HG03103 (cell line): ENCODE measurements around the gene ITGA1.
"Not testable (repeated sequence)": the region's sequence is repeated elsewhere in the genome, so short reads cannot be mapped to it uniquely, and the experiment has no call there.

Experiments
- ATAC-seq: cut with Tn5 transposase; IDR thresholded peaks from one replicate; pipeline ENCODE4 v1.9.1; 2021; ENCODE audit warnings: low read depth; ENCODE audit not compliant: unreplicated experiment

Gene ITGA1

GRCh38 chr5:52787600-52788504, at the start of gene ITGA1, which contains the start of gene PELO:
TSS of gene ITGA1 (plus strand) at chr5:52787916. CDS start at chr5:52788354, 438 bp downstream.
TSS of gene PELO (plus strand) at chr5:52787916. CDS start at chr5:52800395, 12,479 bp downstream.
- ATAC-seq: peak; percentile 52

DNA sequence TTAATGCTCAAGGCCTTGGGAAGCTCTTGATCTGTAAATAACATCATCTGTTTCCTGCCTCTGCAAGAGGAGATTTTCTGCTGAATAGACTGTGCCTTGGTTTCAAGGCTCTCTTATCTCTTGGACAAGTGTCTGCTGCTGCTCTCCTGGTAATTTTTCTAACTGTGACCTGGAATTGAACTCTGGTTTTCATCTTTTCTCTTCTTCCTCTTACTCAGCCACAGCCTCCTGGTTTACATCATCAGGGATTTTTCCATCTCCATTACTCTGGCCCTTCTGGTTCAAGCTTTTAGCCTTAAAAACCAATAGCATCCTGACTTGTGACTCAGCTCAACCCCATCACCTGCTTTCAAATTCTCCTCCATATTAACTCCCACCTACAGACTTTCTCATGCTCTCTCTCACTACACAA, 49.6 kb upstream of the ITGA1 start:
- ATAC-seq: no peak

DNA sequence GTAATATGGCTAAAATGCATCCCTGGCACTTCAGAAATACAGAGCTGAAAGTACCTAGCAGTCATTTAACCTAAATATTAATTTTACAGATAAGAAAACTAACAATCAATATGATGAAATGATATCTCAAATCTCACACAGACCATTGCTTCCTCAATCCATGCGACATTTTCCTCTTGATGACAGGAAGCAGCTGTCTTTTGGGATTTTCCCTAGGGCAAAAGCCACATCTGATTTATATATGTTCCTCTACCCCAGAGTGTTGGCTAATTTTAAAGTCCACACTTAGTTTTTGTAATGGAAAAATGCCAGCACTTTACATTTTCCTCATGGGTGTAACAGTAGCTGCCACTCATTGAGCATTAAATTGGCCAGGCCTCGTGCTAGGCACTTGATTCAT, 47.7 kb upstream of the ITGA1 start:
- no peak for ATAC-seq

DNA sequence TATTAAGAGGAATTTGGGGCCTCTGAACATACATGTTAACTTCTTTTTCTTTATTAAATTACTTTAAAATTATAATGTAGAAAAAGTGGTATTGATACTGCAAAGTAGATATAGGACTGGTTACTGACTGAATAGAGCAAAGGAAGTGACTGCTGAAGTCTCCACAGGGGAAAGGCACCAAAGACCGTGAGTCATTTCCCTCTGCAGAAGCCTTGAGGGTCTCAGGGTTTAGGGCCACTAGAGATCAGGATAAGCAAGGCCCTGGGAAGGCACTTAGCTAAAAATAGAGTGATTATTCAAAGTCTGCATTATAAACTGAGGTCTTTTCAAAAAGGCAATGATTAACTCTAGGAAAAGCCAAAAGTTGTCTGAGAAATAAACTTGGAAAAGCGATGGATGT, 44.7 kb upstream of the ITGA1 start:
- no peak for ATAC-seq

DNA sequence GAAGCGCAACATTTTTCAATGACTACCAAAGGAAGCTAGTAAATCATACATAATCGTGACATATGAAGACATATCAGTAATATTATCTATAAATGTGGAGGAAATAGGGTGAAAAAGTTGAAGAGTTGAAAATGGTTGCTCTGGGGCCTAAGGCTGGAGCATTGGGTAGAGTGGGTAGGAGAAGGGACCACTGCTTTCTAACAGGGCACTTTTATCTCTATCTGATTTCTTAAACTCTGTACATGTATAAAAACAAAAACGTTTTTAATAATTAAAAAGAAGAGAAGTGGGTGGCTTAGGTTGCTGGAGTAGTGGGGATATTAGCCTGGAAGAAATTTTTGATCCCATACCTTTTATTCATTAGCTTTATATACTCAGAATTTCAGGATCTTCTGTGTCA, 44.2 kb upstream of the ITGA1 start:
- no peak for ATAC-seq

- peak; percentile 60 for ATAC-seq
These were observed 43.7 kb upstream of the ITGA1 start for GRCh38 chr5:52743970-52744369.

DNA sequence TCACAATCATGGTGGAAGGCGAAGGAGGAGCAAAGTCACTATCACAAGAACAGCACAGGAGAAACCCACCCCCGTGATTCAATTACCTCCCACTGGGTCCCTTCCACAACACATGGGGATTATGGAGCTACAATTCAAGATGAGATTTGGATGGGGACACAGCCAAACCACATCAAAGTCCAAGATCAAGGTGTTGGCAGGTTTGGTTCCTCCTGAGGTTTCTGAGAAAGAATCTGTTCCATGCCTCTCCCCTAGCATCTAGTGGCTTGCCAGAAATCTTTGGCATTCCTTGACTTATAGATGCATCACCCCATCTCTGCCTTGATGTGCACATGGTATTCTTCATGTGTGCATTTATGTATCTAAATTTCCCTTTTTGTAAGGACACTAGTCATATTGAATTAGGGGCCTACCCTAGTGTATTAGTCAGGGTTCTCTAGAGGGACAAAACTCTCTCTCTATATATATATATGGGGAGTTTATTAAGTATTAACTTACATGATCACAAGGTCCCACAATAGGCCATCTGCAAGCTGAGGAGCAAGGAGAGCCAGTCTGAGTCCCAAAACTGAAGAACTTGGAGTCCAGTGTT, 42.8 kb upstream of the ITGA1 start:
- ATAC-seq: not testable (repeated sequence)

GRCh38 chr5:52746539-52746938, 41.2 kb upstream of the ITGA1 start:
- ATAC-seq: no peak

DNA sequence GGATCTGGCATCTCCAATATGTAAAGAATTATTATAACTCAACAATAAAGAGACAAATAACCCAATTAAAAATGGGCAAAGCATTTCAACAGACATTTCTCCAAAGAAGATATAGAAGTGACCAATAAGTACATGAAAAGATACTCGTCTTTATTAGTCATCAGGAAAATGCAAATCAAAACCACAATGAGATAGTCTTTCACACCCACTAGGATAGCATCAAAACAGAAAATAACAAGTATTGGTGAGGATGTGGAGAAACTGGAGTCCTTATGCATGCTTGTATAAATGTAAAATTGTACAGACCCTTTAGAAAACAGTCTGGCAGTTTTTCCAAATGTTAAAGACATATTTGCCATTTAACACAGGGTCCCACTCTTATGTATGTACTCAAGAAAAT, 39.1 kb upstream of the ITGA1 start:
- ATAC-seq: peak; percentile 47

GRCh38 chr5:52749666-52750065, 38.0 kb upstream of the ITGA1 start:
- no peak for ATAC-seq

DNA sequence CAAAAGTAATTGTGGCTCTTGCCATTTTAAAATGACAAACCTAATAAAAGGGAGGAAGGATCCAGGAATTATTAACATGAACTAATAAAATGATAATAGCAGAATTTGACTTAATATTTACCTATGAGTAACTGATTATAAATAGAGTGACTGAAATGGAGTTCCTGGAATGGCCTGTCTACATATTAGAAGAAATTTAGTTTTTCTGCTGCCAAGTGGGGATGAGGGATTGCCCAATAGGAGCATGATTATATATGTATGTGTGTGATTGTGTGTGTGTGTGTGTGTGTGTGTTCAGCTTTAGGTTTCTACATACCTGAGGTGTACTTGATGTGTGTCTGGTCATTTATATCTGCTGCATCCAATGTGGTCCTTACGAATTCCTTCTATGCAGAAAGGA, 36.6 kb upstream of the ITGA1 start:
- no peak for ATAC-seq

DNA sequence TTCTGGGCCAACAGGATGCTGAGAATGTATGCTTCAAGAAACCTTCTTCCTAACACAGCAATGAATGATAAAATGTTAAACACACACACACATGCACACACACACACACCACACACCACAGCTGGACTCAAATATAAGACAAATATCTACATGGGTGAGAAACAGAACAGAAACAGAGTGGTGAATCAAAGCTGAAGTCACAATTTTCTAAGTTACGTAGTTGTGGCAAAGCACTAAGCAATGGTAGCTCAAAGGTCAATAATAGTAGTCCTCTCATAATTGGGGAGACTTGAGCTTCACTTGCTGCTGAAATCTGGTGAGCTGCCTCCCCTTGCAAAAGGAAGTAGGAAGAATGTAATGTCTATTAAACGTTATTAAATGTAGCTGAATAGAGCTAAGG, 33.7 kb upstream of the ITGA1 start:
- ATAC-seq: no peak

DNA sequence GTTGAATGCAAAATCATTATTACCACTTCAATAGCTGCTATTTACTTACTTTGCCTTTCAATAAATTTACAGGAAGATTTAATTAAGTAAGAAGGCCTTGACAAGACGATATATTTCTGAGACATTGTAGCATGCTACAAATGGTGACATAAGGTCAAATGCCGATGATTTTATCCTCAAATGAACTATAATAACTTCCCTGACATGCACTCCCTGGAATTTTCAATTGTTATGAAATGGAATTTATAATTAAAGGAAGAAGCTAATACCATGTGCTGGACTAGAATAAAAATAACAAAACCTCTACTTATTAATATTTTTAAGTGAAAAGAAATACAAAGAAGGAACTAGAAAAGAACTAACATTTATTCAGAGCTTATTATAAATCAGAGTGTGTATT, 30.2 kb upstream of the ITGA1 start:
- ATAC-seq: no peak

GRCh38 chr5:52758014-52758413, 29.7 kb upstream of the ITGA1 start:
- ATAC-seq: no peak

- no peak for ATAC-seq
These were observed 28.4 kb upstream of the ITGA1 start for GRCh38 chr5:52759331-52759730.

DNA sequence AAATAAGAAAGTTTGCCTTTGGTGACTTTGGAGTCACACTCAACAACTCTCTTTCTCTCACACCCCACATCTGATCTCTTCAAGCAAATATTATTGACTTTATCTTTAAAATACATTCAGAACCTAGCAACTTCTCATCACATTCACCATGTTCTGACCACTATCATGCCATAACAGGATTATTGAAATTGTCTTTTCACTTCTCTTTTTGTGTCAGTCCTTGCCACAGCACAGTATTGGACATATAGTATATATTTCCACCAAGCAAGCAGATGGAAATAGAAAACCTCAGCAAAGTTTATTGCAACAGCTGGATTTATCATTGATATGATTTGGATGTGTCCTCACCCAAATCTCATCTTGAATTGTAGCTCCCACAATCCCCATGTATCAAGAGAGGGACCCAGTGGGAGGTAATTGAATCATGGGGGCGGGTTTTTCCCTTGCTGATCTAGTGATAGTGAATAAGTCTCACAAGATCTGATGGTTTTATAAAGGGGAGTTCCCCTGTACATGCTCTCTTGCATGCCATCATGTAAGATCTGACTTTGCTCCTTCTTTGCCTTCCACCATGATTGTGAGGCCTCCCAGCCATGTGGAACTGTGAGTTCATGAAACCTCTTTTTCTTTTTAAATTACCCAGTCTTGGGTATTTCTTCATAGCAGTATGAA, 26.9 kb upstream of the ITGA1 start:
- no peak for ATAC-seq

- ATAC-seq: no peak
These were observed 20.4 kb upstream of the ITGA1 start for GRCh38 chr5:52767217-52767743.

DNA sequence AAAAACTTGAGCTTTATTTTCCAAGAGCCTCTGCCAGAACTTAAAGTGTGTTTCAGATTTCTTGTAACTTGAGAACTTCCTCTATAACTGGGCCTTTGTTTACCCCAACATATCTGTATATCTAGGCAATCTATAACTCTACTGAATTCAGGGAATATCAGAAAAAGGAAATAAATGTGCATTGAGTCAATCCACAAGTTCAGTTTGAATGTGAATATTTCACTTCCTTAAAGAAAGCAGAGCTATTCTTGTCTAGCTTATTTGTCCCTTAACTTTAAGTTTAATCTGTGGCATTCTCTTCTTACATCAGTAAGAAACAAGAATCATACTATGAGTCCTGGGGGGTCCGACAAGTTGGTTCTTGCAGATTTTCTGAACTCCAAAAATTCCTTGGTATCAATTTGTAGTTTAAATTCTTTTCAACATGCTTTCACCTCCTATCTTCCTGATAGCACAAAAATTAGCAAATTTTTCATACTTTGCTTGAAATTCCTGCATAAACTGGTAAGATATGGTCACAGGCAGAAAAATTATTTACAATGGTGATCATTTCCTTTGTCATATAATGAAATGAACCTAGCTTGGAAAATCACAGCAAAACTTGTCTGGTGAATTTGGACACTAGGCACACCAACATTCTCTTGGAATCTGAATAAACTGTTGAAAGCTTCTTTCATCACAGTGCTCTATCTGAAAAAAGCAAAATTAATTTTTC, 19.8 kb upstream of the ITGA1 start:
- peak; percentile 45 for ATAC-seq

- ATAC-seq: no peak
These were observed 18.7 kb upstream of the ITGA1 start for GRCh38 chr5:52769061-52769460.

DNA sequence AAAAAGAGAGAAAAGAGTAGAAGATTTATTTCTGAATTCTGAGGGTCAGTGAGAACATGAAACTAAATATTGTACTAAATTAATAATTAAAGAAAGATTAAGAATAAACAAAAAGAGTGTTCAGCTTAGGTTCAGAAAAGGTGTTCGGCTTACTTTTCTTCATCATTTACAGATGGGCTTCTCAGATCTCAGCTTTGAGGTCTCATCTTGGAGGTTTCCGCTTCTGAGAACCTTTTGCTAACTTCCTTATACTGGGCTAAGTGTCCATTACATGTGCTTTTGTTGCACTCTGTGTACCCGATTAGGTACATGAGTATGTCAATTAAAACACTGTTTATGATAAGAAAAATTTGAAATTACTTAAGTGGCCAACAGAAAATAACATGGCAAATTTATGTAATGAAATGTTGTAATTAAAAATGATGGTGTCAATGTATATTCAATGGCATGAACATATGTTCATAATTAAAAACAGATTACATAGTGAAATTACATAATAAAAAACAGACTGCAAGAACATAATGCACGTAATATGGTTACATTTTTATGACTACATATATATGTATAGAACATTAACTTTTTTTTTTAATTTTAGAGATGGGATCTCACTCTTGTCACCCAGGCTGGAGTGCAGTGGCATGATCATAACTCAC, 17.3 kb upstream of the ITGA1 start:
- ATAC-seq: no peak
